HG03520 (cell line): ENCODE data around the gene ARVCF.

ENCODE experiments used
- ATAC-seq: cut with Tn5 transposase; IDR thresholded peaks from one replicate; pipeline ENCODE4 v1.9.1; 2021; ENCODE audit warnings: mild to moderate bottlenecking, moderate library complexity; ENCODE audit not compliant: unreplicated experiment

Gene ARVCF

DNA sequence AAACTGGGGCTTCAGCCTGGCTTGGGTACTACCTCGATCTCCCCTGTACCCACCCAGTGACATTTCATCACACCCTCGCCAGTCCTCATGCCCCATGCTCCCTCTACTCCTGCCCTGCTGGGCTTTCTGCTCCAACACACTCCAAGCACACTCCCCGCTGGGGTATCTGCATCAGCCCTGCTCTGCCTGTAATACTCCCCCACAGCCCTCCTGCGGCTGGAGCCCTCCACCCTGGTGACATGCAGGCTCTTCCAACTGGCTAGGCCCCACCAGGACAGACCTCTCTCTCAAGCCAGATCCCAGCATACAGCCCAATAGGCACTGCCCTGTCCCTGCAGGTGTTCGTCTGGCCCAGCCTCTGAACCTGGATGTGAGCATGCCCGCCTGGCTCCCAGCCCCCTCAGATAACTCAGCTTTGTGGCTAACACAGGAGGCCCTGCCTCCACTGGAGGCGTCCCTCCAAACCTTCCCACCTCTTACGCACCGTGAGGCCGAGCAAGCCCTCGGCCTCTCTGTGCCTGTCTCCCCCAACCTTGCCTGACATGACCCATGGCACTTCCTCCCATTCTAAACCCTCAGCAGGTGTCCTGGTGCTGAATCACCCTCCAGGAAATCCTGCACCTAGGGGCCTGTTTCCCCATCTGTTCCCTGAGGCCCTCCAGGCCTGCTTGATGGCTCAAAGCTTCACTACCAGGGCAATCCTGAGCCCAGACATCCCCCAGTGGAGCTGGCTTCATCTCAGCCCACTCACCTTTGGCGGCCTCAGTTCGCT, 41.5 kb downstream of the ARVCF start:
- ATAC-seq, result no peak

DNA sequence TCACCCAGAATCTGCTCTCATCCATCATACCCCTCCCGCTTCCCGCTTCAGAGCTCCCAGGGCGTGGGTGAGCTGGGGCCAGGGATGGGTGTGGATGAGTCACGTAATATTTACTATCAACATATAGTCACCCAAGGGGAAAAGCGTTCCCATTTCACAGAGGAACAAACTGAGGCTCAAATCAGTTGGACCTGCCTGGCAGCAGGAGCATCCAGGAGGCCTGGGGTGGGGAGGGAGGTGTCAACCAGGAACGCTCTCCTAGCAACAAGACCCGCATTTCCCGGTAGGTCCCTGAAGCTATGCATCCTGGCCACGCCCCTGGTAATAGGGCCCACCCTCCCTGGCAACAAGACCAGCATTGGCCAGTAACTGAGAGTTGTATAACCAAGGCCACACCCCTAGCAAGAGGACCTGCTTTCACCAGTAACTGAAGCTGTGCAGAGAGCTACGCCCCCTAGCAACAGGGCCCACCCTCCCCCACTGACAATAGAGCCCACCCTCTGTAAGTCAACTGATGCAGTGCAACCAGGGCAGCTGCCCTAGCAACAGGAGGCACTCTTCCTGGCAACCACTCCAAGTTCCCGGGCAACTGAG, 42.3 kb downstream of the ARVCF start:
- no peak for ATAC-seq

DNA sequence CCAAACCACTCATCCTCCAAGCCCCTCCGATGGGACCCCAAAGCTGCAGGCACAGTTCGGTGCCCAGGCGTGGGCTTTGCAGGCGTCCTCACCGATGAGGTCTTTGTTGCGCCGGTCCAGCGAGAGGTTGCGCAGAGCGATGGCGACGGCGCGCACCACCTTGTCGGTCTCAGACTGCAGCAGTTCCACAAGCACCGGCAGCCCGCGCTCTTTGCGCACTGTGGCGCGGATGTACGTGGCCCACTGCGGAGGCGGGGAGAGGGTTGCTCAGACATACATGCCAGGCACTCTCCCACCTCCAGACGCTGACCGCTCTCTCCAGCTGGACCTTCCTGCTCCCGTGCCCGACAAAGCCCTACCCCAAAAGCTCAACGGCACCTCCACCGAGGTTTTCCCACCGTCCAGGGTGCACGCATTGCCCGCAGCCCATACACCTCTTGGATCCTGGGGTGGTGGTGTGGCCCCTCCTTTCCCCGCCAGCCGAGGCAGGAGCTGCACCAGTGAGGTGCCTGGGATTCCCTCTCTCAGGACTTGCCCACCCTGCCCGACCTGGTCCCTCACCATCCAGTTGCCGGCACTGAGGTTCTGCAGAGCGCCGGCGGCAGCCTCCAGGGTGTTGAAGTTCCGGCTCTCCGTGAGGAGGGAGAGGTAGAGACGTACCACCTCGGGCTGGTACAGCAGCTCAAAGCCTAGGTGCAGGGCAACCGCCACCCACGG, 42.9 kb downstream of the ARVCF start:
- no peak for ATAC-seq

DNA sequence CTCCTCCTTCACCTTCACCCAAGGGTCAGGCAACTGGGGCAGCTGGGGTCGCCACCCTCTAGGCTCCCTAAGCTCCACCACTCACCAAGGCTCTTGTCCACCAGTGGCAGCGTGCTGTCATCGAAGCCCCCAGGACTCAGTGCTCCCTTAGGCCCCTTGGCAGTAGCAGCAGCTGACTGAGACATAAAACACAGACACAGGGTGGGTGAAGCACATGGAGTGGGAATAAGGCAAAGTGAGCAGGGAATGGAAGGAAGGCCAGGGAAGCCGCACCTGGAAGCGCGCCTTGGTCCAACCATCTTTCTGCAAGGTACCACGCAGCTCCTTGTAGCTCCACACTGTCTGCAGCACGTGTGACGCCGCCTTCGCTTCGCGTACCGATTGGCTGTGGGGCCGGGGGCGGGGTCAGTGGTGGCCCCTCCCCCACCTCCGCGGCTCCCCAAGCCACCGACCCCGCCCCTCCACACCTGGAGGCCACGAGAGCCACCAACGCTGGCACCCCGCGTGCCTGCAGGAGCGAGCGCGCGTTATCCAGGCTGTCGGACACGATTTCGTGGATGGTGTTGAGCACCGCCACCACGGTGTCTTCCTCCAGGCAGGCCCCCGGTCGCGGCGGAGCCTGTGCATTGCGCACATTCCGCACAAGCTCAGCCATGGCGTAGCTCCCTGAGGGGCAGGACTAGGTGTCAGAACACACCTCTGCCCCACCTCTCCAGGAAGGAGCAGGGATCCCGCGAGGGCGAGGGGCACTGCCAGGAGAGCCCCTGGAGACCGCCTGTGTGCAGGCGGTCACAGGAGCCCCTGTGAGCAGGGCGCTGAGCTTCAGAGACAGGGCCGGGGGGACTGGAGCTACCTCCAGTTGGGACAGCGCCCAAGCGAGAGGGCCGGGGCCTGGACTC, 43.7 kb downstream of the ARVCF start:
- no peak for ATAC-seq

DNA sequence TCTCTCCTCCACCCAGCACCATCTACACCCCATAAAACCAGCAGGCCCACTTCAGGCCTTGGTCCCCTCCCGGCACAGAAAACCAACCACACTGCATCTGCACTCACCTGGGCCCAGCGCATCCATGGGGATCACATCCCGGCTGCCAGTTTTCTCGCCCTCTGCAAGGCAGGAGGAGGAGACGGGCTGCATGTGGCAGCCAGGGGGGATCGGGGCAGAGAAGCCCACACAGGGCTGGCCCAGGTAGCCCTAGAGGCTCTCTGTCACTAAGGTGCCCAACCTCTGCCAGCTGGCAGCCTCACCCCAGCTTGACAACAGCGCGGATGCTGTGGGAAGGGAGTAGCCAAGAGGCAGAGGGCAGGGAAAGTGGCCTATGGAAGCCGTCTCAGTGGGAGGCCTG, 44.4 kb downstream of the ARVCF start:
- ATAC-seq, result no peak

DNA sequence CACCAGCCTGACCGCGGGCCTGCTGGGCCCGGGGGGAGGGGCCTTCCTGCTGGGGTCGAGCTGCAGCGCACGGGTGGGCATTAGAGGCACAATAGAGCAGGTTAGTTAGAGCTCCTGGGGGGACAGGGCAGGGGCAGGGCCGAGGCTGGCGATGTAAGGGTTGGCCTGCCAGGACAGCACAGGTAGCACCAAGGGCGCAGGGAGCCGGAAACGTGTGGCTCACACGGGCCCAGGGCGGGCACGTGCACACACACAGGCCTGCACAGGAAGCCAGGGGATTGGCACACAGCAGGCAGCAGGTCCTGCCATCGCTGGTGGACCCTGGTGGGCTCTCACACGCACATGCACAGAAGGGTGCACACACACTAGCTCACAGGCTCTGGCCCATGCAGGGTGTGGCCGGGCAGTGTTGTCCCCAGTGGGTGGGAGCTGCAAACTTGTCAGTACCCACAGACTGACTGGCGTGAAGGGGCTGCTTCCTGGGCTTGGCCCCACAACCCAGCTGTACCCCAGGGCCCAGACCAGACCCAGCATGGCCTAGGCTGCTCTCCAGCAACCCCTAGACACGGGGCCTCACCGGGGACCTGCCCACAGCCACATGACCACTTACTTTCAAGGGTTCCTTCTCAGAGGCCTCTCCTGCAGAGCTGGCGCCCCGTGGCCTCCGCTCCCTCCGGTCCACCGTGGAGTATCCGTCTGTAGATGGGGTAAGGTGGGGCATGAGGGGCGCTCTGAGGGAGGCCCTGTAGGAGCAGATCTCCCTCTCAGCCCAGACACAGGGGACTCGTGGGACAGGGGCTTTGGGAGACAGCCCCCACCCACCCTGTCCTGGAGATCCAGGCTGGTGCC, 45.1 kb downstream of the ARVCF start:
- no peak for ATAC-seq

- no peak for ATAC-seq
These were observed 45.9 kb downstream of the ARVCF start for GRCh38 chr22:19970479-19971275.

- ATAC-seq, result no peak
These were observed 46.6 kb downstream of the ARVCF start for GRCh38 chr22:19970031-19970478.

DNA sequence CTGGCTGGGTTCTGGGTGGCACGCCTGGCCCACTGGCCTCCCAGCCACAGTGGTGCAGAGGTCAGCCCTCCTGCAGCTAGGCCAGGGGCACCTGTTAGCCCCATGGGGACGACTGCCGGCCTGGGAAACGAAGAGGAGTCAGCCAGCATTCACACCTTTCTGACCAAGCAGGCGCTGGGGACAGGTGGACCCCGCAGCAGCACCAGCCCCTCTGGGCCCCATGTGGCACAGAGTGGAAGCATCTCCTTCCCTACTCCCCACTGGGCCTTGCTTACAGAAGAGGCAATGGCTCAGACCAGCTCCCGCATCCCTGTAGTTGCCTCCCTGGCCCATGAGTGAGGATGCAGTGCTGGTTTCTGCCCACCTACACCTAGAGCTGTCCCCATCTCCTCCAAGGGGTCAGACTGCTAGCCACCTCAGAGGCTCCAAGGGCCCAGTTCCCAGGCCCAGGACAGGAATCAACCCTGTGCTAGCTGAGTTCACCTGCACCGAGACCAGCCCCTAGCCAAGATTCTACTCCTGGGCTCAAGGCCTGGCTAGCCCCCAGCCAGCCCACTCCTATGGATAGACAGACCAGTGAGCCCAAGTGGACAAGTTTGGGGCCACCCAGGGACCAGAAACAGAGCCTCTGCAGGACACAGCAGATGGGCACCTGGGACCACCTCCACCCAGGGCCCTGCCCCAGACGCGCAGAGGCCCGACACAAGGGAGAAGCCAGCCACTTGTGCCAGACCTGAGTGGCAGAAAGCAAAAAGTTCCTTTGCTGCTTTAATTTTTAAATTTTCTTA, 47.3 kb downstream of the ARVCF start:
- no peak for ATAC-seq

- no peak for ATAC-seq
These were observed 48.2 kb downstream of the ARVCF start for GRCh38 chr22:19968450-19968891.

DNA sequence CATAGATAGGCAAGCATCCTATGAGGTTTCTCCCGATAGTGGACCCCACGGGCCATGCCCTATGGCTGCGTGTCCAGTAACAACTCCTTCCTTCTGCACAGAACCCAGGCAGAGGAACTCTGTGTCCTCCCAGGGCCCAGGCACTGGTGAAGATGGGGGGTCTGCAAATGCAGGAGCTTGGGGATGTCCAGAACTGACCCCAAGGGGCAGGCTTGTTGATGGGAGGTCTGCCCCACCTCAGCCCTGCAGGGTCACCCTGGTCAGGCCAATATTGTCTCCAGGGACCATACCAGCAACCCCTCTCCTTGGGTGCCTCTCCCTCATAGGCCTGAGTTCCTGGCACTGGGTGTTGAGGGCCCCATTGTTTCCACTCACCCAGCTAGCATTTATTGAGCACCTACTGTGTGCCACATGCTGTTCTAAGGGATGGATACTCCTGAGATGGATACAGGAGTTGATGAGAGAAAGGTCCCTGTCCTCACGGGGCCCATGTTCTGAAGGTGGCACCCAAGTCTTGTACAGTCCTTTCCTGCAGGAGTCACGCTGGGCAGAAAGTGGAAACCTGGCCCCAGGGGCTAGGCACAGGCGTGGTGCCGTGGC, 48.7 kb downstream of the ARVCF start:
- ATAC-seq, result no peak

- no peak for ATAC-seq
These were observed 49.5 kb downstream of the ARVCF start for GRCh38 chr22:19966908-19967750.

GRCh38 chr22:19965771-19966709, 50.6 kb downstream of the ARVCF start:
- ATAC-seq, result no peak

GRCh38 chr22:19964701-19965386, 51.8 kb downstream of the ARVCF start:
- no peak for ATAC-seq

DNA sequence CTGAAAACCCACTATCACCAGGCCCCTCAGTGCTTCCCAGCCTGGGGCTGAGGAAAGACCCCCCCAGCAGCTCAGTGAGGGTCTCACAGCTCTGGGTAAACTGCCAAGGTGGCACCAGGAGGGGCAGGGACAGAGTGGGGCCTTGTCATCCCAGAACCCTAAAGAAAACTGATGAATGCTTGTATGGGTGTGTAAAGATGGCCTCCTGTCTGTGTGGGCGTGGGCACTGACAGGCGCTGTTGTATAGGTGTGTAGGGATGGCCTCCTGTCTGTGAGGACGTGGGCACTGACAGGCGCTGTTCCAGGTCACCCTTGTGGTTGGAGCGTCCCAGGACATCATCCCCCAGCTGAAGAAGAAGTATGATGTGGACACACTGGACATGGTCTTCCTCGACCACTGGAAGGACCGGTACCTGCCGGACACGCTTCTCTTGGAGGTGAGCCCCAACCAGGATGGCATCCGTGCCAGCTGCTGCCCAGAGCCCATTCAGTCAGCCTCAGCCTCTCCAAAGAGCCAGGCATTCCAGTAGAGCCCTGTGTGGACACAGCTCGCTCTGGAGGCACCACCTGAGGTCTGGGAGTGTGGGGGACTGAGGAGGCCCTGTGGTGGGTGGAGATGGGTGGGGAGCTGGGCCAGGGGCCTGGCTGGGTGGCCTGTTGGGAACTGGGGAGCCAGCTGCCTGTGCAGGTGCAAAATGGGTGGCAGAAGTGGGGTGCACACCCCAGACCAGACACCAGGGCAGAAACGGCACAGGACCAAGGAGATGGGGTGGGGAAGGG, 52.6 kb downstream of the ARVCF start:
- no peak for ATAC-seq
